Stimulated activated CD4-positive, alpha-beta T cell treated with anti-CD3 and anti-CD28 coated beads, Interleukin-4, amount 100 ng/mL, for 4 hours (primary cell): ENCODE measurements around the gene MYLIP.
"Not testable (repeated sequence)": the region's sequence is repeated elsewhere in the genome, so short reads cannot be mapped to it uniquely, and the experiment has no call there.

ENCODE experiments used
- DNase-seq, 2 experiments: peaks; one replicate each; pipeline ENCODE4 v3.0.0-alpha.2; 2020

The MYLIP gene

DNA sequence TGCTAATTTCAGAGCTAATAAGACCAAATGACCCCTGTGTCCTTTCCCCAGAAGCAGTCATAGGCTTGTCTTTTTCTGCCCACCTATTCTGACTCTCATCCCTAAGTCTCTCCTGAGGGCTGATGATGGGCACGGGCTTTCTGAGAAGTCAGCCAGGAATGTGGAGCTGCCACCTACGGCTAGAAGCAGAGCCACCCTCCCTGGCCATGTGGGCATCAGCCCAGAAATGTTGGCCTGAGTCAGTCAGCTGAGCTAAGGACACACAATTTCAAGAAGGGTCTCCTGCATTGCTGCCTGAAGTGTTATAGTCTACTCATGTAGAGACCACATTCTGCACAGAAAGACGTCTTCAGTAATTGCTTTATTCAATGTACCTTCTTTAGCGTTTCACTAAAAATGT lies 17.1 kb downstream of the MYLIP start:
- DNase-seq, result no peak

- no peak for DNase-seq
Observed at GRCh38 chr6:16146527-16146955, 17.7 kb downstream of the MYLIP start.

- DNase-seq, result no peak
Observed at GRCh38 chr6:16148498-16148897, 19.6 kb downstream of the MYLIP start.

DNA sequence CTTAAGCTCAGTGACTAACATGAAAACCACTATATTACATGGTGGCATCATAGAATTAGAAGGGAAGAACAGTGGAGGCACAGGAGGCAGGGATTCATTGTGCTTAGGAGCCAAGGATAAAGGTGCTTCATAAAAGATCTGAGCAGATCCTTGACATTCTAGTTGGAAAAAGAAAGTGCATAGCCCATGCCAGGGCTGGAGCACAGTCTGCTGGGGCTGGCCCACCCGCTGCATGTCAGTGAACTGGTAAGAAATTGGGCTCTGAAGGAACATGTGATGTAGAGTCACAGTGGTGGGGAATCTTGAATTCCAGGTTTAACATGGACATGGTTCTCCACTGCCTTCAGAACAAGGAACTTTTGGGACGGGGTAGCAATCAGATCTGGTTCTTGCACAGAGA lies 20.4 kb downstream of the MYLIP start:
- DNase-seq, result no peak

- no peak for DNase-seq
Observed at GRCh38 chr6:16150098-16150497, 21.2 kb downstream of the MYLIP start.

DNA sequence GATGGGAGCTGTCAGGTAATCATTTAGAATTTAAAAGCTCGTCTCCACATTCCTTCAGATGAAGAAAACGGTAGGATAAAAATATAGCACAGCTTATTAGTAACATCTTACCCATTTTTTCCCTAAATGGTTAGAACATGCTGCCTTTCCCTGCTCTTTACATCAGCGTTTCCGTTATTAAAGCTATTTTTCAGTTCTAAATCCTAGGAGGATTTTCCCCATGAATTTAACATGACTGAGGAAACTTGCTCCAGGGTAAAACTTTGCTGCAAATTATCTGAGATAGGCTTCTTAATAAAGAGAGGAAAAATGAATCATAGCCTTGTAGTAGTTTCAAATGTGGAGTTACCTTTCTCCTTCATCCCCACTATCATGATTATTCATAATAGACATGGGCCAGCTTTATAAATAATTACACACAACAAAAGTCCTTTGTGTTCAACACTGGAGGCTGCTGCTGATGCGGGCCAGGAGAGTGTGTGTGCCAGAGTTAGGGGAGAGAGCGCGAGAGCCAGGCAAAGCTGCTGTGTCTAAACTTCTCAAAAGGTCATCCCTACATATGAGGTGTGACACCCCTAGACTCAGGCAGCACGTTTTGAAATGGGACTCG lies 24.4 kb downstream of the MYLIP start:
- DNase-seq, result no peak

DNA sequence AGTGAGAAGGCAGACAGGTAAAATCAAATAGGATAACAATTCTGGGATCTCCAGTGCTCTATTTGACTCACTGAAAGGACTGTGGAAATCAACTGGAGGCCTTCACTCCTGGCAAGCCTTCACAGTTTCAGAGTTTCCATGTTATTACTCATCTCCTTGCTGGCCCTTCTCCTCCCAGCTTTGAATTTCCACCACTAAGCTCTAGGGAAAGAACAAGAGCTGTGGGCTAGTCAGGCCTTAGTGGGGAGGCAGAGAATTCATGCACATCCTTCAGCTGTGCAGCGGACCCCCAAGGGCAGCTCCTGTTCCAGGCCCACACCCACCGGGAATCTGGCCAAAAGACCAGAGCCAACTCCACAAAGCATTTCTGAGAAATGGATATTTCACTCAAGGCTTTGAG lies 26.0 kb downstream of the MYLIP start:
- DNase-seq, result no peak

GRCh38 chr6:16157492-16157891 lies 28.6 kb downstream of the MYLIP start:
- DNase-seq, result no peak

- no peak for DNase-seq
Observed at GRCh38 chr6:16157909-16158308, 29.0 kb downstream of the MYLIP start.

GRCh38 chr6:16158943-16159557 lies 30.2 kb downstream of the MYLIP start:
- DNase-seq, result no peak

DNA sequence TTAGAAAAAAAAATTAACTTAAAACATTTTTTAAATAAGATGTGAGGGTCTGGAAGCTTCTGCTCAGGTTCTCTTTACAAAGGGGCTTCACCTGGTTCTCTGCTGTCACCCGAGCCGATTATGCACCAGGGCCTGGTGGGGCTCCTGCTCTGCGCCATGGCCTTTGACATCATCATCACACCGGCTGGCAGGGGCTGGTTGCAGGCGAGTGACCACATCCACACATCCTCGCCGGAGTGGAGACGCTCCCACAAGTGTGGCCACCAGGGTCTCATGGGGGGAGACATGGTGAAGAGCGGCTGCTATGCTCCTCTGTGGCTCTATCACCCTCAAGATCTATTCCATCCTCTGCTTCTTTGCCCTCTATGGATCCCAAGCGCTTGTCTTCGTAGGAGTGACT lies 31.9 kb downstream of the MYLIP start:
- DNase-seq, result no peak

- DNase-seq, result no peak
Observed at GRCh38 chr6:16162003-16162402, 33.1 kb downstream of the MYLIP start.

- DNase-seq, result no peak
Observed at GRCh38 chr6:16163066-16163465, 34.2 kb downstream of the MYLIP start.

DNA sequence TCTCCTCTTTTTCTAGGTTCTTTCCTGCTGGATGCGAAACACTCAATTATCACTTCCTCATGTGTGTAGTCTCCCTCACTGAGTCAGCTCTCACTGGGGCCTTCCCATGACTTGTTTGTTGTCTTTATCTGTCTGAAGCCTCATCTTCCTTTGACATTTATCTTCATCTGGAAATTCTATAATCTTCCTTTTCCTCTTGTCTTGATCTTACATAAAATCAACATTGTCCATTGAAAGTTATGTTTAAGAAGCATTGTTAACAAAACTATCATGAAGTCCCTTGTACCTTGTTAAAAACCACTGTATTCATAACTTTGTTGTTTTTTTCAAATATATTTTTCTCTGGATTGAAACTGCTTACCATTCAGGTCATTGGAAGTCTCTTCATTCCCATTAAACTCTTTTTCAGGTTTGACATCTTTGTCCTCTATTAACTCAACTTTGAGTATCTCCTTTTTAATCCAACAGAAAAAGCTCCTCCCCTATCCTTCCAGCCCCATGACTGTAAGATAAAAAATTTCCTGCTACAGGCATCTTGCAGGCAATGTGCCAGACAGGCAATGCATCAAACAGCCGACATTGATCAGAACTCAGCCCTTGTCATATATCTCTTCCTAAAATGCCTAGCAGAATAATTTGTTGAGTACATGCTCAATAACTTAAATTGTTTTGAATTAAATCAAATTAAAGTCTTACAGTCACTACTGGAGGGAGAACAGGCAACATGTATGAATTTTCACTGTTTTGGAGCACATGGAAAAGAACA lies 34.8 kb downstream of the MYLIP start:
- no peak for DNase-seq

GRCh38 chr6:16165641-16166040 lies 36.8 kb downstream of the MYLIP start:
- no peak for DNase-seq

GRCh38 chr6:16166871-16167608 lies 38.2 kb downstream of the MYLIP start:
- no peak for DNase-seq

GRCh38 chr6:16168121-16168520 lies 39.2 kb downstream of the MYLIP start:
- no peak for DNase-seq

DNA sequence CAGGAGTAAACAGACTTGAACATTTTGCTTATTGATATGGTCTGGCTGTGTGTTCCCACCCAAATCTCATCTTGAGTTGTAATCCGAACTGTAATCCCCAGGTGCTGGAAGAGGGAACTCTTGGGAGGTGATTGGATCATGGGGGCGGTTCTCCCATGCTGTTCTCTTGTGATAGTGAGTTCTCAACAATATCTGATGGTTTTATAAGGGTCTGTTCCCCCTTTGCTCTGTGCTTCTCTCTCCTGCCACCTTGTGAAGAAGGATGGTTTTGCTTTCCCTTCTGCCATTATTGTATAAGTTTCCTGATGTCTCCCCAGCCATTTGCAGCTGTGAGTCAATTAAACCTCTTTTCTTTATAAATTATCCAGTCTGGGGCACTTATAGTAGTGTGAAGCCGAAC lies 40.0 kb downstream of the MYLIP start:
- no peak for DNase-seq

DNA sequence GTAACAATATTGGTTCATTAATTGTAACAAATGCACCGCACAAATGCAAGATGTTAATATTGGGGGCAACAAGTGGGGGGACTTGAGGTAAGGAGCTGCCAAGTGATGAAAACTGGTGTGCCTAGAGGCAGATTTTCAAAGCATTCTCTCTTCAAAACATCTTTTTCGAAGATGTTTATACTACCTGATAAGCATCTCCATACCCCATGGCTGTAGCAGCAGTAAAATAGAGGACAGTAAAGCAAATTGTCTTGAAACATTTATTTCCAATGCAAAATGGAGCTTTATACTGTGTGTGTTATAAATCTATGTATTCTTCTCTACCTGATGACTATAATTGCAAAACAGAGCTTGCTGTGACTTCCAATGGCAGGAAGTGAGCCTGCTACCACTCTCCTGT lies 42.5 kb downstream of the MYLIP start:
- DNase-seq, result no peak

- no peak for DNase-seq
Observed at GRCh38 chr6:16173167-16173940, 44.5 kb downstream of the MYLIP start.

DNA sequence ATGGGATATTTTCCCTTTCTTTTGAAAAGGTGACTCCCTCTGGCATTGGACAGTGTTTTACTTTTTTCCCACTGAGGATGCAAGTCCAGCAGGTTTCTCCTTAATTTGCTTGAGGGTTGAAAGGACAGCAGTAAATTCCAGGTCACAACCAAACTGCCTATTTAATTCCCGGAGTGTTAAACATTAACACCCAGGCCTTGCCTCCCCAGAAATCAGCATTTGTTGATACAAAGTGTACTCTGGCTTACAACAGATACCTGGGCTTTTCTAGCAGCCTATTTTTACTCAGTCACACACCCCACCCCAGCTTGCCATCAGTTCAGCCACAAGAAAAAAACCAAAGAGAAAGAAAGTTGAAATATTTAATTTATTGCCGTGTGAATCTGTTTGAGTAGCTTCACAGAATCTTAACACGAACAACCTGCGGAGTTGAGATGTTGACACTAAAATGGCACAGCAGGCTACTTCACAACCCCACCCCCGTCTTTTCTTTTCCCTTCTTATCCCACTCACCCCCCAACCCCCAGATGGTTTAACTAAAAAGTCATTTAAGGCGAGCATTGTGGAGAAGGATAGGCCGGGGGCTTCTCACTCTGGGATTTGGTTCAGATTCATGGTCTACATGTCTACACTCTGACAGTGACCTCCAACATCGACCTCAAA lies 45.7 kb downstream of the MYLIP start:
- no peak for DNase-seq

- not testable (repeated sequence) for DNase-seq
Observed at GRCh38 chr6:16176600-16176999, 47.7 kb downstream of the MYLIP start.
